ENCODE measurements around the gene TROAP.

DNA sequence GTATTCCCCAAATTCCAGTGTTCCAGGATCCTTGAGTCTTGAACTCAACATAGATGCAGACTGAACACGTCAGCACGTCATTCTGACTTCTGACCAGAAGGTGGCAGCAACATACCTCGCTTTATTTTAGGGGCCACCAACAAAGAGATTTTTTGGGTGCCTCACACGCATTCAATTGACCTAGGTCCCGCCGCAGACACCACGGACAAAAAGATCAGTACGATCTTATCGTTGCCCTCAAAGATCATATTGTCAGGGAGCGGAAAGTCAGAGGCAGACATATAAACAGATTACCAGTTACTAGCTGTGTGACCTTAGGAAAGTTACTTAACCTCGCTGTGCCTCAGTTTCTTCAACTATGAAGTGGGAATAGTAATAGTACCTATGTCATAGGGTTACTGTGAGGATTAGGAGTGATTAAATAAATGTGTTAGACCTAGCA, 34.6 kb upstream of the TROAP start:
- TF ChIP-seq SP1 (IDR thresholded peaks at IDR 0.05) (no peak), BHLHE40 (IDR thresholded peaks at IDR 0.05; ENCODE audit: borderline replicate concordance) (no peak), ARNT (IDR thresholded peaks at IDR 0.05) (no peak), TARDBP (IDR thresholded peaks at IDR 0.05) (no peak), CTBP1 (IDR thresholded peaks at IDR 0.05; ENCODE audit: borderline replicate concordance) (no peak), FOXM1 (IDR thresholded peaks at IDR 0.05; ENCODE audit: borderline replicate concordance) (no peak), HDGF (IDR thresholded peaks at IDR 0.05; ENCODE audit: borderline replicate concordance) (no peak), NFRKB (IDR thresholded peaks at IDR 0.05) (no peak), FOXA1 (IDR thresholded peaks at IDR 0.05) (no peak), FOXK2 (IDR thresholded peaks at IDR 0.05) (no peak), LEF1 (IDR thresholded peaks at IDR 0.05; ENCODE audit: borderline replicate concordance) (no peak), SUZ12 (IDR thresholded peaks at IDR 0.05) (no peak), ZNF384 (IDR thresholded peaks at IDR 0.05) (no peak)
- TF ChIP-seq, protein P1, sequence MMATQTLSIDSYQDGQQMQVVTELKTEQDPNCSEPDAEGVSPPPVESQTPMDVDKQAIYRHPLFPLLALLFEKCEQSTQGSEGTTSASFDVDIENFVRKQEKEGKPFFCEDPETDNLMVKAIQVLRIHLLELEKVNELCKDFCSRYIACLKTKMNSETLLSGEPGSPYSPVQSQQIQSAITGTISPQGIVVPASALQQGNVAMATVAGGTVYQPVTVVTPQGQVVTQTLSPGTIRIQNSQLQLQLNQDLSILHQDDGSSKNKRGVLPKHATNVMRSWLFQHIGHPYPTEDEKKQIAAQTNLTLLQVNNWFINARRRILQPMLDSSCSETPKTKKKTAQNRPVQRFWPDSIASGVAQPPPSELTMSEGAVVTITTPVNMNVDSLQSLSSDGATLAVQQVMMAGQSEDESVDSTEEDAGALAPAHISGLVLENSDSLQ (IDR thresholded peaks at IDR 0.05), result peak; percentile 46
